Neural progenitor cell (in vitro differentiated cells): Measurements from ENCODE around the gene EDEM3.

Source experiments
- CTCF ChIP-seq: fragments of 200-600 bp; sonication (generic); IDR thresholded peaks from 2 replicates; pipeline ENCODE4 v1.5.1; 2017; ENCODE audit warnings: antibody characterized with exemption, mild to moderate bottlenecking
- EZH2 ChIP-seq: fragments of 200-600 bp; sonication (generic); IDR thresholded peaks from 2 replicates; pipeline ENCODE4 v1.6.1; 2017; ENCODE audit warnings: antibody characterized with exemption, mild to moderate bottlenecking, moderate library complexity

DNA sequence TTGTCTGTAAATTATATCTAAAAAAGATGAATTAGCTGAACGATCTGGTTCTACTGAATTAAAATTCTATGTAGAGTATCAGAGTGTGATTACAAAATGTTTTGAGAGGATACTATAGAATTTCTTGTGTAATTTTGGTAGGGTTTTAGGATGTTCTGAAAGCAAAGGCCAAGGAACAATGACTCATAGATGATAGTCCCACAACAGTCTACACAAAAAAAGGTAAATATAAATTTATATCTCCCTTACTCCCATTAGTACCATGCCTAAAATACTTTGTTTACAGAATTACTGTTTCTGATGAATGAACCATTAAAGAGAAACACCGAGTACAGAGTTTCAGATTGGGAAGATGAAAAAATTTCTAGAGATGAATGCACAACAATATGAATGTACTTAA lies 9.5 kb downstream of the EDEM3 start:
- no peak for TF ChIP-seq CTCF
- no peak for TF ChIP-seq EZH2
